GM23338 (cell line): ENCODE data around the gene ADIPOQ. TPM values are rescaled to one million over a fixed set of nuclear protein-coding genes. Genes with fewer than 3 reads are reported as not detected.
A peak's percentile ranks its signal among the peaks of the same experiment; 100 is the strongest.
"Not testable (repeated sequence)": the region's sequence is repeated elsewhere in the genome, so short reads cannot be mapped to it uniquely, and the experiment has no call there.

ENCODE experiments used
- ATAC-seq: fragments of 200-7000 bp; cut with Tn5 transposase; 3 replicates; pipeline ENCODE4 v1.9.1; 2020
- DNase-seq: peaks from one replicate; pipeline ENCODE4 v3.0.0-alpha.2; 2015; ENCODE audit warnings: low spot score
- H2AFZ ChIP-seq: fragments of 200-600 bp; sonication (generic); 2 replicates; pipeline ENCODE4 v1.8.0; 2016; ENCODE audit warnings: antibody characterized with exemption, mild to moderate bottlenecking, moderate library complexity
- H3F3A ChIP-seq: fragments of 200-600 bp; sonication (generic); replicated peaks from 2 replicates; pipeline ENCODE4 v1.8.0; 2017; ENCODE audit warnings: antibody characterized with exemption, mixed run types, low read depth
- H3K27ac ChIP-seq: fragments of 200-600 bp; sonication (generic); 2 replicates; pipeline ENCODE4 v1.6.1; 2016; ENCODE audit warnings: low read depth
- H3K27me3 ChIP-seq: fragments of 200-600 bp; sonication (generic); 2 replicates; pipeline ENCODE4 v1.8.0; 2016; ENCODE audit warnings: mild to moderate bottlenecking, mixed run types, moderate library complexity; ENCODE audit not compliant: insufficient read depth
- H3K36me3 ChIP-seq: fragments of 200-600 bp; sonication (generic); 2 replicates; pipeline ENCODE4 v1.8.0; 2016; ENCODE audit warnings: mild to moderate bottlenecking; ENCODE audit not compliant: insufficient read depth
- H3K4me1 ChIP-seq: fragments of 200-600 bp; sonication (generic); 2 replicates; pipeline ENCODE4 v1.8.0; 2016; ENCODE audit warnings: mild to moderate bottlenecking, moderate library complexity; ENCODE audit not compliant: insufficient read depth
- H3K4me2 ChIP-seq: fragments of 200-600 bp; sonication (generic); 2 replicates; pipeline ENCODE4 v1.7.1; 2017; ENCODE audit warnings: mixed run types
- H3K4me3 ChIP-seq: fragments of 200-600 bp; sonication (generic); 2 replicates; pipeline ENCODE4 v1.6.1; 2016; ENCODE audit warnings: mixed run types
- H3K79me2 ChIP-seq: fragments of 200-600 bp; sonication (generic); replicated peaks from 2 replicates; pipeline ENCODE4 v1.8.0; 2017; ENCODE audit warnings: mild to moderate bottlenecking; ENCODE audit not compliant: insufficient read depth
- H3K9me2 ChIP-seq: fragments of 200-600 bp; sonication (generic); 2 replicates; pipeline ENCODE4 v1.8.0; 2017; ENCODE audit not compliant: insufficient read depth
- H4K20me1 ChIP-seq: fragments of 200-600 bp; sonication (generic); replicated peaks from 2 replicates; pipeline ENCODE4 v1.8.0; 2017; ENCODE audit warnings: mild to moderate bottlenecking; ENCODE audit not compliant: insufficient read depth
- H3K27ac Mint-ChIP-seq: 2 replicates; pipeline ENCODE4 v1.8.0; 2020; ENCODE audit warnings: inconsistent platforms, mild to moderate bottlenecking, moderate library complexity, mixed read lengths
- H3K27me3 Mint-ChIP-seq: 3 replicates; pipeline ENCODE4 v1.8.0; 2022; ENCODE audit warnings: low read depth, mild to moderate bottlenecking, moderate library complexity, mixed read lengths, inconsistent platforms; ENCODE audit not compliant: insufficient read depth, poor library complexity
- H3K36me3 Mint-ChIP-seq: 3 replicates; pipeline ENCODE4 v1.8.0; 2021; ENCODE audit warnings: low read depth, mild to moderate bottlenecking, inconsistent platforms, moderate library complexity, mixed read lengths
- H3K4me1 Mint-ChIP-seq: 3 replicates; pipeline ENCODE4 v1.8.0; 2020; ENCODE audit warnings: mild to moderate bottlenecking, inconsistent platforms, mixed read lengths
- H3K4me3 Mint-ChIP-seq: 3 replicates; pipeline ENCODE4 v1.8.0; 2021; ENCODE audit warnings: moderate library complexity, mild to moderate bottlenecking, inconsistent platforms, mixed read lengths
- H3K9me3 Mint-ChIP-seq: 3 replicates; pipeline ENCODE4 v1.8.0; 2020; ENCODE audit warnings: moderate library complexity, mild to moderate bottlenecking, inconsistent platforms, mixed read lengths
- CREB1 ChIP-seq: fragments of 250-450 bp; sonication (Bioruptor Pico); IDR thresholded peaks from 2 replicates; pipeline ENCODE4 v1.5.0; 2020; ENCODE audit warnings: low read depth, mild to moderate bottlenecking, moderate library complexity
- EZH2 ChIP-seq: fragments of 200-600 bp; sonication (generic); IDR thresholded peaks from one replicate; pipeline ENCODE4 v1.8.0; 2017; ENCODE audit warnings: antibody characterized with exemption, mild to moderate bottlenecking, low read depth; ENCODE audit not compliant: unreplicated experiment
- JUNB ChIP-seq: IDR thresholded peaks from one replicate; pipeline ENCODE4 v1.6.1; 2016; ENCODE audit warnings: antibody characterized with exemption; ENCODE audit not compliant: unreplicated experiment
- POLR2AphosphoS5 ChIP-seq: IDR thresholded peaks from 2 replicates; pipeline ENCODE4 v1.6.1; 2016; ENCODE audit warnings: antibody characterized with exemption, low read depth
- polyA plus RNA-seq: library from polyadenylated mRNA; unstranded; fragments of >200 nt; fragmentation: Nextera tagmentation; extraction: Ambion mirVana; gene quantifications from 2 replicates; pipeline ENCODE4 v1.2.1, GENCODE V29; 2016
- total RNA-seq: library from RNA; depleted of rRNA; stranded (reverse); fragments of >200 nt; shearing (Covaris generic); gene quantifications from 2 replicates; pipeline ENCODE4 v1.2.3, GENCODE V29; 2014
- TF ChIP-seq, protein P1 (sequence below): IDR thresholded peaks from 2 replicates; pipeline ENCODE4 v1.6.1; 2016; ENCODE audit warnings: antibody characterized with exemption
- TF ChIP-seq, protein P2 (sequence below): fragments of 250-450 bp; sonication (Bioruptor Pico); IDR thresholded peaks from 2 replicates; pipeline ENCODE4 v1.5.0; 2020; ENCODE audit warnings: mild to moderate bottlenecking, moderate library complexity

Gene ADIPOQ
- total and polyA plus RNA-seq, 2 experiments from 2014 or later = not detected

DNA sequence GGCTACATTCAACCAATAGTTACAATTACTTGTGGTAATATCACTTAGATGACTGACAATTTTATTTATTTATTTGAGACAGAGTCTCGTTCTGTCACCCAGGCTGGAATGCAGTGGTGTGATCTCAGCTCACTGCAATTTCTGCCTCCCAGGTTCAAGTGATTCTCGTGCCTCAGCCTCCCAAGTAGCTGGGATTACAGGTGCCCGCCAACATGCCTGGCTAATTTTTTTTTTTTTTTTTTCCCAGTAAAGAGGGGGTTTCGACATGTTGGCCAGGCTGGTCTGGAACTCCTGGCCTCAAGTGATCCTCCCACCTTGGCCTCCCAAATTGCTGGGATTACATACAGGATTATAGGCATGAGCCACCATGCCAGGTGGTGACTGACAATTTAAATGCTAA lies 39.1 kb upstream of the ADIPOQ start:
- not testable (repeated sequence) for ATAC-seq, H3K4me2 ChIP-seq

DNA sequence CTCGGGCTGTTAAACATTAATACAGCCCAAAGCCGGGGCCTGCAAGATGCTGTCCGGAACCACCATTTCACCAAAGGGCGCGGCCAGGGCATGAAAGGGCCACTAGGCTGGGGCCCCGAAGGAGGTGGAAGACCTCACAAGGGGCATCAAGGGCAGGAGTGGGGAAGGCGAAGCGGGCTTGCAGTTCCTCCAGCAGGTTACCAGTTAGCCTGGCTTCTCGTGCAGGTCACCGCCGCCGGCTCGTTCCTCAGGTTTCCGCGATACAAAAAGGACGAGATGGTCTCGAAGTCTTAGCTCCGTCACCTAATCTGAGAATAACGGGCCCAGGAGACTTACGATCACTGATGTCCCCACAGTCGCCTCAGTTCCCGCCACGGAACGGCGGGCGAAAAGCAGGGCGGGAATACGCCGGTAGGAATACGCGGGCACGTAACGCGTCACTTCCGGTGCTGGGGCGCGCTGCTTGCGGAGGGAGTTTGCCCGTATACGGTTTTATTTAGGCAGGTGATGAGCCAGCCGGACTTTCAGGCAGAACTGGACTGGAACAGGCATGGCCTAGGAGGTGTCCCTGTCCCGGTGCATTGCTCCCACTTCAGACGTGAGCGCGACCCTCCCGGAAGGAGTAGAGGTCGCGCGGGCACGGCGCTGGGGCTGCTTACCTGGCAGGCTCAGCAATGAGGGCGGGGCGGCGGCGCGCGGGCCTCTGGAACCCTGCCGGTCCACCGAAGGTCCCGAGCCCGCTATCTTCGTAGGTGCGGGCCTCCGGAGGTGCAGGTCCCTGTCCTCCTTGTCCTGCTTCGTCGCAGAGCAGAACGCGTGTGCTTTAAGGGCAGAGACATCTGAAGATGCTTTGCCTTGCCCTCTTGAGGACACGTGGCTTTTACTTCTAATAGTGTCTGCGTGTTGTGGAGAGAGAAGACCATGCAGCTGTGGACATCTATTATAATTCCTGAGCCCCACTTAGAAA lies 36.1 kb upstream of the ADIPOQ start, which contains the start of gene RFC4:
RFC4 (minus strand) TSS at position 394 of the 967 bp plus-strand sequence. CDS start 1,769 bp downstream, outside the sequence.
- DNase-seq = peak; percentile 88
- peak within 1 kb of the TSS; percentile 92 for H2AFZ ChIP-seq
- peak within 1 kb of the TSS; percentile 89 for H3K4me3 ChIP-seq
- H3K4me2 ChIP-seq = peak within 1 kb of the TSS; percentile 99
- Mint-ChIP-seq H3K36me3 (peaks cover 35% of the 10 kb centered on the region), H3K4me1 (peaks cover 6% of the 10 kb centered on the region; the same call in 2 of the 3 replicates), H3K4me3 (peak within 1 kb of the TSS; percentile 94), H3K27ac (peak within 1 kb of the TSS; percentile 95), H3K27me3 (peaks cover 3% of the 10 kb centered on the region), H3K9me3 (no peaks in the 10 kb centered on the region)
- no peaks in the 10 kb centered on the region for H3K9me2 ChIP-seq
- TF ChIP-seq CREB1 (CRISPR knock-in tag) (peak; percentile 96), JUNB (no peak), POLR2AphosphoS5 (peak; percentile 93), EZH2 (no peak)
- TF ChIP-seq, protein P1, sequence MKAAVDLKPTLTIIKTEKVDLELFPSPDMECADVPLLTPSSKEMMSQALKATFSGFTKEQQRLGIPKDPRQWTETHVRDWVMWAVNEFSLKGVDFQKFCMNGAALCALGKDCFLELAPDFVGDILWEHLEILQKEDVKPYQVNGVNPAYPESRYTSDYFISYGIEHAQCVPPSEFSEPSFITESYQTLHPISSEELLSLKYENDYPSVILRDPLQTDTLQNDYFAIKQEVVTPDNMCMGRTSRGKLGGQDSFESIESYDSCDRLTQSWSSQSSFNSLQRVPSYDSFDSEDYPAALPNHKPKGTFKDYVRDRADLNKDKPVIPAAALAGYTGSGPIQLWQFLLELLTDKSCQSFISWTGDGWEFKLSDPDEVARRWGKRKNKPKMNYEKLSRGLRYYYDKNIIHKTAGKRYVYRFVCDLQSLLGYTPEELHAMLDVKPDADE = peak; percentile 77
- TF ChIP-seq, protein P2, sequence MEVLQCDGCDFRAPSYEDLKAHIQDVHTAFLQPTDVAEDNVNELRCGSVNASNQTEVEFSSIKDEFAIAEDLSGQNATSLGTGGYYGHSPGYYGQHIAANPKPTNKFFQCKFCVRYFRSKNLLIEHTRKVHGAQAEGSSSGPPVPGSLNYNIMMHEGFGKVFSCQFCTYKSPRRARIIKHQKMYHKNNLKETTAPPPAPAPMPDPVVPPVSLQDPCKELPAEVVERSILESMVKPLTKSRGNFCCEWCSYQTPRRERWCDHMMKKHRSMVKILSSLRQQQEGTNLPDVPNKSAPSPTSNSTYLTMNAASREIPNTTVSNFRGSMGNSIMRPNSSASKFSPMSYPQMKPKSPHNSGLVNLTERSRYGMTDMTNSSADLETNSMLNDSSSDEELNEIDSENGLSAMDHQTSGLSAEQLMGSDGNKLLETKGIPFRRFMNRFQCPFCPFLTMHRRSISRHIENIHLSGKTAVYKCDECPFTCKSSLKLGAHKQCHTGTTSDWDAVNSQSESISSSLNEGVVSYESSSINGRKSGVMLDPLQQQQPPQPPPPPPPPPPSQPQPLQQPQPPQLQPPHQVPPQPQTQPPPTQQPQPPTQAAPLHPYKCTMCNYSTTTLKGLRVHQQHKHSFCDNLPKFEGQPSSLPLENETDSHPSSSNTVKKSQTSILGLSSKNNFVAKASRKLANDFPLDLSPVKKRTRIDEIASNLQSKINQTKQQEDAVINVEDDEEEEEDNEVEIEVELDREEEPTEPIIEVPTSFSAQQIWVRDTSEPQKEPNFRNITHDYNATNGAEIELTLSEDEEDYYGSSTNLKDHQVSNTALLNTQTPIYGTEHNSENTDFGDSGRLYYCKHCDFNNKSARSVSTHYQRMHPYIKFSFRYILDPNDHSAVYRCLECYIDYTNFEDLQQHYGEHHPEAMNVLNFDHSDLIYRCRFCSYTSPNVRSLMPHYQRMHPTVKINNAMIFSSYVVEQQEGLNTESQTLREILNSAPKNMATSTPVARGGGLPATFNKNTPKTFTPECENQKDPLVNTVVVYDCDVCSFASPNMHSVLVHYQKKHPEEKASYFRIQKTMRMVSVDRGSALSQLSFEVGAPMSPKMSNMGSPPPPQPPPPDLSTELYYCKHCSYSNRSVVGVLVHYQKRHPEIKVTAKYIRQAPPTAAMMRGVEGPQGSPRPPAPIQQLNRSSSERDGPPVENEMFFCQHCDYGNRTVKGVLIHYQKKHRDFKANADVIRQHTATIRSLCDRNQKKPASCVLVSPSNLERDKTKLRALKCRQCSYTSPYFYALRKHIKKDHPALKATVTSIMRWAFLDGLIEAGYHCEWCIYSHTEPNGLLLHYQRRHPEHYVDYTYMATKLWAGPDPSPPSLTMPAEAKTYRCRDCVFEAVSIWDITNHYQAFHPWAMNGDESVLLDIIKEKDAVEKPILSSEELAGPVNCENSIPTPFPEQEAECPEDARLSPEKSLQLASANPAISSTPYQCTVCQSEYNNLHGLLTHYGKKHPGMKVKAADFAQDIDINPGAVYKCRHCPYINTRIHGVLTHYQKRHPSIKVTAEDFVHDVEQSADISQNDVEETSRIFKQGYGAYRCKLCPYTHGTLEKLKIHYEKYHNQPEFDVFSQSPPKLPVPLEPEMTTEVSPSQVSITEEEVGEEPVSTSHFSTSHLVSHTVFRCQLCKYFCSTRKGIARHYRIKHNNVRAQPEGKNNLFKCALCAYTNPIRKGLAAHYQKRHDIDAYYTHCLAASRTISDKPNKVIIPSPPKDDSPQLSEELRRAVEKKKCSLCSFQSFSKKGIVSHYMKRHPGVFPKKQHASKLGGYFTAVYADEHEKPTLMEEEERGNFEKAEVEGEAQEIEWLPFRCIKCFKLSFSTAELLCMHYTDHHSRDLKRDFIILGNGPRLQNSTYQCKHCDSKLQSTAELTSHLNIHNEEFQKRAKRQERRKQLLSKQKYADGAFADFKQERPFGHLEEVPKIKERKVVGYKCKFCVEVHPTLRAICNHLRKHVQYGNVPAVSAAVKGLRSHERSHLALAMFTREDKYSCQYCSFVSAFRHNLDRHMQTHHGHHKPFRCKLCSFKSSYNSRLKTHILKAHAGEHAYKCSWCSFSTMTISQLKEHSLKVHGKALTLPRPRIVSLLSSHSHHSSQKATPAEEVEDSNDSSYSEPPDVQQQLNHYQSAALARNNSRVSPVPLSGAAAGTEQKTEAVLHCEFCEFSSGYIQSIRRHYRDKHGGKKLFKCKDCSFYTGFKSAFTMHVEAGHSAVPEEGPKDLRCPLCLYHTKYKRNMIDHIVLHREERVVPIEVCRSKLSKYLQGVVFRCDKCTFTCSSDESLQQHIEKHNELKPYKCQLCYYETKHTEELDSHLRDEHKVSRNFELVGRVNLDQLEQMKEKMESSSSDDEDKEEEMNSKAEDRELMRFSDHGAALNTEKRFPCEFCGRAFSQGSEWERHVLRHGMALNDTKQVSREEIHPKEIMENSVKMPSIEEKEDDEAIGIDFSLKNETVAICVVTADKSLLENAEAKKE (CRISPR knock-in tag) = no peak
- peak within 1 kb of the TSS; percentile 96 for H3K27ac ChIP-seq
- H3K27me3 ChIP-seq = no peaks in the 10 kb centered on the region
- H3F3A ChIP-seq = peaks cover 7% of the 10 kb centered on the region
- peak; percentile 91 for ATAC-seq
- peaks cover 27% of the 10 kb centered on the region; the same call in 1 of the 2 replicates for H3K36me3 ChIP-seq
- H3K4me1 ChIP-seq = peaks cover 14% of the 10 kb centered on the region; the same call in 1 of the 2 replicates
- H3K79me2 ChIP-seq = peaks cover 24% of the 10 kb centered on the region
- H4K20me1 ChIP-seq = peaks cover 1% of the 10 kb centered on the region; the same call in 1 of the 2 replicates

More for the DNA sequence above, 39.1 kb upstream of the ADIPOQ start:
- H3K79me2 ChIP-seq = peaks cover 36% of the 10 kb centered on the region
- not testable (repeated sequence) for H3K4me1 Mint-ChIP-seq, DNase-seq, H3K9me2 ChIP-seq, H3K27ac Mint-ChIP-seq, H3K4me3 Mint-ChIP-seq, H3K27ac ChIP-seq, H3K27me3 ChIP-seq, H3K9me3 Mint-ChIP-seq, H3K27me3 Mint-ChIP-seq, H2AFZ ChIP-seq, H3K4me3 ChIP-seq
- H3K4me1 ChIP-seq = peaks cover 14% of the 10 kb centered on the region; the same call in 1 of the 2 replicates
- peaks cover 61% of the 10 kb centered on the region for H3K36me3 Mint-ChIP-seq
- H4K20me1 ChIP-seq = peaks cover 13% of the 10 kb centered on the region
- peaks cover 11% of the 10 kb centered on the region for H3F3A ChIP-seq
- peaks cover 55% of the 10 kb centered on the region for H3K36me3 ChIP-seq
